Prostate gland (tissue), 2 donors: ENCODE data around the gene AKAP9. TPM values are rescaled to one million over a fixed set of nuclear protein-coding genes. Genes with fewer than 3 reads are reported as not detected.

Source experiments
- DNase-seq: peaks from one replicate; pipeline ENCODE4 v3.0.0-alpha.2; 2019; ENCODE audit warnings: low spot score
- H3K27ac ChIP-seq, 2 donors: fragments of 200-600 bp; sonication (generic); 2 replicates each; pipeline ENCODE4 v1.5.1; 2017 to 2019
- H3K27me3 ChIP-seq: fragments of 200-600 bp; sonication (generic); replicated peaks from 2 replicates; pipeline ENCODE4 v1.5.1; 2019; ENCODE audit not compliant: insufficient read depth
- H3K36me3 ChIP-seq, 2 donors: fragments of 200-600 bp; sonication (generic); 1 replicate in 1 of 2; 2 replicates in 1 of 2; pipeline versions ENCODE4 v1.5.1 to v1.8.1; 2017 to 2019
- H3K4me1 ChIP-seq: fragments of 200-600 bp; sonication (generic); replicated peaks from 2 replicates; pipeline ENCODE4 v1.5.1; 2019
- H3K4me3 ChIP-seq, 2 donors: fragments of 200-600 bp; sonication (generic); 2 replicates each; pipeline ENCODE4 v1.5.1; 2017 to 2019
- H3K9me3 ChIP-seq: fragments of 200-600 bp; sonication (generic); 2 replicates; pipeline ENCODE4 v1.5.1; 2017
- POLR2A ChIP-seq: fragments of 450-650 bp; IDR thresholded peaks from one replicate; pipeline ENCODE4 v1.6.1; 2016; ENCODE audit warnings: antibody characterized with exemption, mild to moderate bottlenecking
- POLR2AphosphoS5 ChIP-seq: sonication (generic); formaldehyde crosslinking; IDR thresholded peaks from one replicate; pipeline ENCODE4 v1.6.1; 2017; ENCODE audit warnings: antibody characterized with exemption
- WGBS: methylation state at CpG from one replicate; pipeline ENCODE4 v1.1.5; 2018; 5-methylcytosine and 5-hydroxymethylcytosine counted together
- intact Hi-C: fragments of 100-400 bp; cut with DNase I; formaldehyde crosslinking; loops from one replicate; pipeline ENCODE4 v1.14.2; 2022
- total RNA-seq, 2 donors: library from RNA; depleted of rRNA; stranded (reverse); fragments of >200 nt; gene quantifications; one replicate each; pipeline ENCODE4 v1.1.0, GENCODE V29; 2016
- TF ChIP-seq, protein P1 (sequence below), 4 experiments: fragments of 200-600 bp in 2 of 4; fragments of 450-650 bp in 2 of 4; sonication (generic) in 2 of 4; IDR thresholded peaks; 1 replicate in 3 of 4; 2 replicates in 1 of 4; pipeline ENCODE4 v1.5.1; 2016 to 2019; ENCODE audit warnings: antibody characterized with exemption in 4 of 4, mild to moderate bottlenecking in 2 of 4, moderate library complexity in 2 of 4

Gene AKAP9
- total RNA-seq, 2 donors from 2014 or later, result 61.8 to 80.1 TPM

DNA sequence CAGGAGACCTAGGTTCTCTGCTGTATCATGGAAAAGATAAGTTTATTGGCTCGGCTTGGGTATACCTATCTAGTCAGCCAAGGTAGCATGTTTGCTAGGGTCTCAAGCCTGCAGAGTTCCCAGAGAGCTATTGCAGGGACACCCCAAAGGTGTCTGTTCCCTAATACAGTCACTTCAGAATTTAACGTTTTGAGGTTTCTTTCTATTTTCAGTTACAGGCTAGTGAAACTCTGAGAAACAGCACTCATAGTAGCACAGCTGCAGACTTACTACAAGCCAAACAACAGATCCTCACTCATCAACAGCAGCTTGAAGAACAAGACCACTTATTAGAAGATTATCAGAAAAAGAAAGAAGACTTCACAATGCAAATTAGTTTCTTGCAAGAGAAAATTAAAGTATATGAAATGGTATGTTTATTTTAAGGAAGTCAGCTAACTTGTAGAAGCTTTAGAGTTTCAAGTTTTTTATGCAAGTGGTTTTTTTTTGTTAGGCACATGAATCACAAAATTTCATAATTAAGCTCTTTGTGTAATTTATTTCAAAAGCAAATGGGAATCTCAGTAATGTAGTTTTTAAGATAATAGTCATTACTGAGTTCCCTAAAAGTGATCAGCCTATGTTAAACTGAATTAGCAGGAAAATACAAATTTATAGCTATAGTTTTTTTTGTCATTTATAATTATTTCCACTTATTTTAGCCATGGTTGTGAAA lies 54.9 kb downstream of the AKAP9 start:
- intact Hi-C loops, result no loop called here
- 69% methylated on average over 2 of the region's 2 CpGs for WGBS
- no peak overlapping the region for H3K4me3 ChIP-seq
- TF ChIP-seq POLR2A, result no peak
- TF ChIP-seq, protein P1, sequence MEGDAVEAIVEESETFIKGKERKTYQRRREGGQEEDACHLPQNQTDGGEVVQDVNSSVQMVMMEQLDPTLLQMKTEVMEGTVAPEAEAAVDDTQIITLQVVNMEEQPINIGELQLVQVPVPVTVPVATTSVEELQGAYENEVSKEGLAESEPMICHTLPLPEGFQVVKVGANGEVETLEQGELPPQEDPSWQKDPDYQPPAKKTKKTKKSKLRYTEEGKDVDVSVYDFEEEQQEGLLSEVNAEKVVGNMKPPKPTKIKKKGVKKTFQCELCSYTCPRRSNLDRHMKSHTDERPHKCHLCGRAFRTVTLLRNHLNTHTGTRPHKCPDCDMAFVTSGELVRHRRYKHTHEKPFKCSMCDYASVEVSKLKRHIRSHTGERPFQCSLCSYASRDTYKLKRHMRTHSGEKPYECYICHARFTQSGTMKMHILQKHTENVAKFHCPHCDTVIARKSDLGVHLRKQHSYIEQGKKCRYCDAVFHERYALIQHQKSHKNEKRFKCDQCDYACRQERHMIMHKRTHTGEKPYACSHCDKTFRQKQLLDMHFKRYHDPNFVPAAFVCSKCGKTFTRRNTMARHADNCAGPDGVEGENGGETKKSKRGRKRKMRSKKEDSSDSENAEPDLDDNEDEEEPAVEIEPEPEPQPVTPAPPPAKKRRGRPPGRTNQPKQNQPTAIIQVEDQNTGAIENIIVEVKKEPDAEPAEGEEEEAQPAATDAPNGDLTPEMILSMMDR (IDR thresholded peaks at IDR 0.05), result no peak
- TF ChIP-seq POLR2AphosphoS5, result no peak
- no peak for DNase-seq
- no peaks in the 10 kb centered on the region for H3K9me3 ChIP-seq
- H3K4me1 ChIP-seq, result no peaks in the 10 kb centered on the region
- no peak overlapping the region for H3K27ac ChIP-seq
- peaks cover 2 to 3% of the 10 kb centered on the region in 2 donors for H3K36me3 ChIP-seq
- H3K27me3 ChIP-seq, result no peaks in the 10 kb centered on the region

DNA sequence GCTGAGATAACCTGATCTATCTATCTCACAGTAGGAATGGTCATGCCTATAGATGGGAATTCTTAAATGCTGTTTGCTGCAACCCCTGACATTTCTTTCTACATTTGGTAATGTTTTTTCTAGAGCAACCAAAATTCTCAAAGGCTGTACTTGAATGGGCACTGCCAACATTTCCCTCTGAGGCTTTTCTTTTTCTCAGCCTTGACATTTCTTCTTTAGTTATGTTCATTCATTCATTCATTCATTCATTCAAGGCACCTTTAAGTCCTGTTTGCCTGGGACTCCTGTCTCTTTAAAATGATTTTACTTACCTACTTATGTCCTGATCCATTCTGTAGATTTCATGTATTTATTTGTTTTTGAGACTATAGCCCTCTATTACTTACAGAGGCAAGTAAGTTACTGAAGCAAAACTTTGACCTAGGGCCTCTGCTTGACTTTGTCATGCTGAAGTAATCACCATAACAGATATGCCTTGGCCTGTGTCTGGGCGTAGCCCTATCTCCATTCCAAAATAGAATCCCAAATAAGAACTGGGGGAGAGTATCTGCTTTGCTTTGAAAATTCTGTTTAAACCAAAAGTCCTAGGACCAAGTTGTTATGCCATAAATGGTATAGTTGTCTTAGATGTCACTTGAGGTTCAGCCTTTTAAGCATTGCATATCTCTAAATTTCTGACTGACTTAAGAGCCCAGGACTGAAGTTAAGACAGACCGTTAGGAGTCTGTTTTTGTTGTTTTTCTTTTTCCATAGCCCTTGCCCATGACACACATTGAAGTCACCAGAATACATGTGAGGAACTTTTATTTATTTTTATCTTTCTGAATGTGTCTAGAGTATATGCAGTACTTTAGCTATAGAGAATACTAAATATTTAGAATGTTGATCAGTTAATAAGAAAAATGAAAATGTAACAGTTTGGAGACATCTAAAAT lies 59.2 kb downstream of the AKAP9 start:
- H3K27ac ChIP-seq, result no peak overlapping the region
- H3K9me3 ChIP-seq, result no peaks in the 10 kb centered on the region
- no peaks in the 10 kb centered on the region for H3K27me3 ChIP-seq
- TF ChIP-seq POLR2A, result no peak
- TF ChIP-seq, protein P1 (IDR thresholded peaks at IDR 0.05), result no peak
- TF ChIP-seq POLR2AphosphoS5, result no peak
- H3K4me1 ChIP-seq, result no peaks in the 10 kb centered on the region
- no peak overlapping the region for H3K4me3 ChIP-seq
- DNase-seq, result no peak
- intact Hi-C loops, result no loop called here
- peaks cover 0 to 3% of the 10 kb centered on the region in 2 donors for H3K36me3 ChIP-seq
- WGBS, result 95% methylated on average over 2 of the region's 2 CpGs

DNA sequence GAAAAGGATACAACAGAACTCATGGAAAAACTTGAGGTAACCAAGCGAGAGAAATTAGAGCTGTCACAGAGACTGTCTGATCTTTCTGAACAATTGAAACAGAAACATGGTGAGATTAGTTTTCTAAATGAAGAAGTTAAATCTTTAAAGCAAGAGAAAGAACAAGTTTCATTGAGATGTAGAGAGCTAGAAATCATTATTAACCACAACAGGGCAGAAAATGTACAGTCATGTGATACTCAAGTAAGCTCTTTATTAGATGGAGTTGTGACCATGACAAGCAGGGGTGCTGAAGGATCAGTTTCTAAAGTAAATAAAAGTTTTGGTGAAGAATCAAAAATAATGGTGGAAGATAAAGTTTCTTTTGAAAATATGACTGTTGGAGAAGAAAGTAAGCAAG lies 62.1 kb downstream of the AKAP9 start:
- no peak overlapping the region for H3K27ac ChIP-seq
- TF ChIP-seq POLR2AphosphoS5 (no peak), POLR2A (no peak)
- TF ChIP-seq, protein P1 (IDR thresholded peaks at IDR 0.05), result no peak
- H3K36me3 ChIP-seq, result no peaks in the 10 kb centered on the region
- H3K4me3 ChIP-seq, result no peak overlapping the region
- H3K9me3 ChIP-seq, result no peaks in the 10 kb centered on the region
- DNase-seq, result no peak
- H3K4me1 ChIP-seq, result no peaks in the 10 kb centered on the region
- no peaks in the 10 kb centered on the region for H3K27me3 ChIP-seq
- WGBS, result 97% methylated on average over 1 of the region's 1 CpG
- intact Hi-C loops, result no loop called here

DNA sequence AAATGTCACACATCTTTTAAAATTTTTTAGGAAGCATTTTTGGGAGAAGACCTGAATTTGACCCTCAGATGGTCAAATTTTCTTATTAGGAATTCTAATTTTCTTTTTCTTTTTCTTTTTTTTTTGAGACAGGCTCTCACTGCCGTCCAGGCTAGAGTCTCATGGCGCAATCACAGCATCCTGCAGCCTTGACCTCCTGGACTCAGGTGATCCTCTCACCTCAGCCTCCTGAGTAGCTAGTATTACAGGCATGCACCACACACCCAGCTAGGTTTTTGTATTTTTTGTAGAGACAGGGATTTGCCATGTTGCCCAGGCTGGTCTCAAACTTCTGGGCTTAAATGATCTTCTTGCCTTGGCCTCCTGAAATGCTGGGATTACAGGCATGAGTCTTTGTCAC lies 65.4 kb downstream of the AKAP9 start:
- TF ChIP-seq POLR2A, result no peak
- TF ChIP-seq, protein P1 (IDR thresholded peaks at IDR 0.05), result no peak
- TF ChIP-seq POLR2AphosphoS5, result no peak
- Histone ChIP-seq H3K27me3 (no peaks in the 10 kb centered on the region), H3K9me3 (no peaks in the 10 kb centered on the region), H3K27ac (no peak overlapping the region), H3K4me1 (no peaks in the 10 kb centered on the region), H3K4me3 (no peak overlapping the region), H3K36me3 (no peaks in the 10 kb centered on the region)
- no peak for DNase-seq
- WGBS, result 100% methylated on average over 2 of the region's 2 CpGs
- intact Hi-C loops, result no loop called here
